GM19025 (cell line): ENCODE results near the gene SCD5.
A peak's percentile ranks its signal among the peaks of the same experiment; 100 is the strongest.

Experiments used
- ATAC-seq: cut with Tn5 transposase; IDR thresholded peaks from one replicate; pipeline ENCODE4 v1.9.1; 2021; ENCODE audit warnings: mild to moderate bottlenecking, low read depth, moderate library complexity; ENCODE audit not compliant: unreplicated experiment

Gene SCD5

GRCh38 chr4:82739287-82740190, 59.1 kb downstream of the SCD5 start:
- ATAC-seq: peak; percentile 100

GRCh38 chr4:82737354-82737753, 61.2 kb downstream of the SCD5 start:
- ATAC-seq: no peak

- ATAC-seq: no peak
Measured at GRCh38 chr4:82733636-82734035, 65.0 kb downstream of the SCD5 start.

- ATAC-seq: no peak
Measured at GRCh38 chr4:82728301-82728700, 70.3 kb downstream of the SCD5 start.

GRCh38 chr4:82726596-82726995, 72.0 kb downstream of the SCD5 start:
- ATAC-seq: no peak

- no peak for ATAC-seq
Measured at GRCh38 chr4:82721819-82722423, 76.7 kb downstream of the SCD5 start.

GRCh38 chr4:82718162-82718940, 80.2 kb downstream of the SCD5 start:
- no peak for ATAC-seq

GRCh38 chr4:82715731-82716617, 82.6 kb downstream of the SCD5 start:
- ATAC-seq: no peak

- ATAC-seq: no peak
Measured at GRCh38 chr4:82713856-82714255, 84.7 kb downstream of the SCD5 start.

- ATAC-seq: no peak
Measured at GRCh38 chr4:82712561-82712960, 86.0 kb downstream of the SCD5 start.

- no peak for ATAC-seq
Measured at GRCh38 chr4:82711158-82711785, 87.3 kb downstream of the SCD5 start.

- ATAC-seq: no peak
Measured at GRCh38 chr4:82710197-82710929, 88.2 kb downstream of the SCD5 start.

GRCh38 chr4:82708982-82709381, 89.6 kb downstream of the SCD5 start:
- no peak for ATAC-seq

- no peak for ATAC-seq
Measured at GRCh38 chr4:82706349-82707000, 92.1 kb downstream of the SCD5 start.

GRCh38 chr4:82705928-82706300, 92.7 kb downstream of the SCD5 start:
- no peak for ATAC-seq

- ATAC-seq: no peak
Measured at GRCh38 chr4:82705169-82705927, 93.2 kb downstream of the SCD5 start.

GRCh38 chr4:82704156-82704555, 94.4 kb downstream of the SCD5 start:
- ATAC-seq: no peak

- no peak for ATAC-seq
Measured at GRCh38 chr4:82698412-82698811, 100.2 kb downstream of the SCD5 start.
